HepG2 (cell line): ENCODE results near the gene PRSS12. TPM values are rescaled to one million over a fixed set of nuclear protein-coding genes. Genes with fewer than 3 reads are reported as not detected.

Source experiments
- ATAC-seq: fragments of 200-7000 bp; cut with Tn5 transposase; 3 replicates; pipeline ENCODE4 v1.9.1; 2020; ENCODE audit warnings: mild to moderate bottlenecking, moderate library complexity
- BruUV-seq: library from RNA; stranded (reverse); fragments of 400-500 nt; replicated peaks from 2 replicates; lab custom pipeline; 2021; lab: Mats Ljungman, UMichigan
- CTCF ChIA-PET: fragments of 300-600 bp; formaldehyde crosslinking; extraction: SDS; loops from one replicate; lab custom pipeline; 2021; ENCODE audit warnings: low total read pairs, inconsistent platforms, low intra/inter-chr PET ratio; lab: Yijun Ruan, JAX
- POLR2A ChIA-PET: fragments of 350-600 bp; sonication (Branson Sonifier 250); formaldehyde crosslinking; loops from one replicate; lab custom pipeline; 2020; ENCODE audit warnings: antibody characterized with exemption, inconsistent platforms; lab: Yijun Ruan, JAX
- DNase-seq: peaks from one replicate; pipeline ENCODE4 v3.0.0-alpha.2; 2015; ENCODE audit warnings: low spot score
- FAIRE-seq: peaks from 3 replicates; lab custom pipeline; 2011; peaks lifted over from hg19 to GRCh38; lab: Jason Lieb, UNC
- H2AFZ ChIP-seq: one replicate; pipeline ENCODE4 v1.6.1; 2011; ENCODE audit warnings: low read length, inconsistent platforms
- H3K27ac ChIP-seq: fragments of 300-600 bp; 3 replicates; pipeline ENCODE4 v1.8.0; 2011; ENCODE audit warnings: mixed run types, mild to moderate bottlenecking, mixed read lengths, low read length, inconsistent platforms; ENCODE audit not compliant: insufficient read depth; ENCODE audit errors: extremely low read length
- H3K27me3 ChIP-seq, 2 experiments: fragments of 200-600 bp in 1 of 2; 2 replicates in 1 of 2; 3 replicates in 1 of 2; pipeline versions ENCODE4 v1.6.0 to v1.8.0; 2011; ENCODE audit warnings: low read length in 2 of 2, mild to moderate bottlenecking in 2 of 2, moderate library complexity in 2 of 2, inconsistent platforms in 1 of 2; ENCODE audit not compliant: insufficient read depth in 2 of 2, control insufficient read depth in 1 of 2
- H3K36me3 ChIP-seq, 2 experiments: fragments of 200-600 bp in 1 of 2; replicated peaks in 1 of 2; 2 replicates in 1 of 2; 3 replicates in 1 of 2; pipeline versions ENCODE4 v1.5.1 to v1.8.0; 2011; ENCODE audit warnings: low read length in 2 of 2, inconsistent platforms in 1 of 2; ENCODE audit not compliant: insufficient read depth in 2 of 2, control insufficient read depth in 1 of 2
- H3K4me1 ChIP-seq: 2 replicates; pipeline ENCODE4 v1.5.1; 2012; ENCODE audit warnings: low read length, inconsistent platforms; ENCODE audit not compliant: insufficient read depth
- H3K4me2 ChIP-seq: 2 replicates; pipeline ENCODE4 v1.6.0; 2011; ENCODE audit warnings: low read depth, low read length, inconsistent platforms
- H3K4me3 ChIP-seq, 3 experiments: fragments of 200-600 bp in 1 of 3; sonication (generic), shearing (Covaris generic) in 1 of 3; replicated peaks in 1 of 3; 2 replicates each; pipeline ENCODE4 v1.5.1; 2011 to 2016; ENCODE audit warnings: low read length in 3 of 3, inconsistent platforms in 2 of 3, low read depth in 2 of 3, mild to moderate bottlenecking in 2 of 3, control low read depth in 1 of 3, mixed read lengths in 1 of 3; ENCODE audit not compliant: insufficient read depth in 1 of 3
- H3K79me2 ChIP-seq: one replicate; pipeline ENCODE4 v1.6.1; 2011; ENCODE audit warnings: low read length, inconsistent platforms; ENCODE audit not compliant: insufficient read depth
- H3K9ac ChIP-seq: 2 replicates; pipeline ENCODE4 v1.6.0; 2011; ENCODE audit warnings: mild to moderate bottlenecking, low read depth, low read length, inconsistent platforms; ENCODE audit not compliant: insufficient read depth
- H3K9me3 ChIP-seq: 2 replicates; pipeline ENCODE4 v1.5.1; 2012; ENCODE audit warnings: mild to moderate bottlenecking, low read length
- H4K20me1 ChIP-seq: 2 replicates; pipeline ENCODE4 v1.6.0; 2011; ENCODE audit warnings: inconsistent platforms, mild to moderate bottlenecking, low read length, moderate library complexity; ENCODE audit not compliant: insufficient read depth
- CAMTA2 ChIP-seq: sonication (generic); formaldehyde crosslinking; IDR thresholded peaks from 2 replicates; pipeline ENCODE4 v1.4.0; 2020; ENCODE audit warnings: mild to moderate bottlenecking, missing genetic modification reagents, borderline replicate concordance
- HNRNPUL1 ChIP-seq: fragments of 200-400 bp; formaldehyde crosslinking; IDR thresholded peaks from 2 replicates; pipeline ENCODE4 v1.6.1; 2017; ENCODE audit warnings: low read depth, mild to moderate bottlenecking, low read length, moderate library complexity
- KLF6 ChIP-seq: IDR thresholded peaks from 2 replicates; pipeline ENCODE4 v1.8.0; 2016; ENCODE audit warnings: missing biosample characterization, missing genetic modification reagents
- PTBP1 ChIP-seq: fragments of 200-400 bp; formaldehyde crosslinking; IDR thresholded peaks from 2 replicates; pipeline ENCODE4 v1.6.1; 2018; ENCODE audit warnings: low read length, low read depth; ENCODE audit not compliant: poor library complexity, severe bottlenecking
- SIN3B ChIP-seq: fragments of 150-350 bp; IDR thresholded peaks from 2 replicates; pipeline ENCODE4 v1.6.1; 2014; ENCODE audit warnings: low read length
- TFE3 ChIP-seq: IDR thresholded peaks from 2 replicates; pipeline ENCODE4 v1.6.1; 2016
- TRAFD1 ChIP-seq: sonication (generic); formaldehyde crosslinking; IDR thresholded peaks from 2 replicates; pipeline ENCODE4 v1.5.1; 2020; ENCODE audit warnings: missing genetic modification reagents, mild to moderate bottlenecking, borderline replicate concordance
- ZNF260 ChIP-seq: sonication (generic); formaldehyde crosslinking; IDR thresholded peaks from 2 replicates; pipeline ENCODE4 v1.4.0; 2020; ENCODE audit warnings: missing genetic modification reagents, low read depth, mild to moderate bottlenecking, borderline replicate concordance
- ZNF414 ChIP-seq: sonication (generic); formaldehyde crosslinking; IDR thresholded peaks from 2 replicates; pipeline ENCODE4 v1.5.0; 2020; ENCODE audit warnings: missing genetic modification reagents
- ZNF563 ChIP-seq: sonication (generic); formaldehyde crosslinking; IDR thresholded peaks from 2 replicates; pipeline ENCODE4 v1.8.0; 2022; ENCODE audit warnings: mild to moderate bottlenecking, moderate library complexity, missing genetic modification reagents
- ZZZ3 ChIP-seq: sonication (generic); formaldehyde crosslinking; IDR thresholded peaks from 2 replicates; pipeline ENCODE4 v1.4.0; 2020; ENCODE audit warnings: missing genetic modification reagents, mild to moderate bottlenecking, borderline replicate concordance
- WGBS: methylation state at CpG from one replicate; pipeline ENCODE4 v1.1.6; 2017; ENCODE audit warnings: low lambda C conversion rate; 5-methylcytosine and 5-hydroxymethylcytosine counted together
- in situ Hi-C: cut with HindIII; loops from 2 replicates; pipeline ENCODE4 v1.10.0; 2017; ENCODE audit warnings: low pct_unique_long_range_greater_than_20kb; ENCODE audit not compliant: extremely low pct_ligation_motif_present
- intact Hi-C: fragments of 100-400 bp; cut with micrococcal nuclease; formaldehyde crosslinking; loops from one replicate; pipeline ENCODE4 v1.10.0; 2022; ENCODE audit not compliant: unreplicated experiment
- polyA plus RNA-seq, 8 experiments: library from polyadenylated mRNA; depleted of rRNA in 3 of 8; stranded (reverse) in 7 of 8; unstranded in 1 of 8; fragments of >200 nt; fragmentation: Illumina TruSeq in 4 of 8; extraction: Trizol in 4 of 8; gene quantifications; 2 replicates each; pipeline versions ENCODE4 v1.2.1 to v1.2.3, GENCODE V29; 2011 to 2016; ENCODE audit warnings: low read depth in 4 of 8, missing spikeins in 1 of 8, mixed read lengths in 1 of 8; ENCODE audit not compliant: insufficient read depth in 1 of 8
- total RNA-seq, 5 experiments: library from RNA; depleted of rRNA; stranded (reverse); fragments of >200 nt; fragmentation: Illumina TruSeq; extraction: Trizol; gene quantifications; 2 replicates each; pipeline ENCODE4 v1.2.3, GENCODE V29; 2016; ENCODE audit warnings: low read depth in 1 of 5
- TF ChIP-seq, protein P1 (sequence below): sonication (generic); formaldehyde crosslinking; IDR thresholded peaks from 2 replicates; pipeline ENCODE4 v1.4.0; 2020; ENCODE audit warnings: missing genetic modification reagents, borderline replicate concordance

The PRSS12 gene
- total and polyA plus RNA-seq, 2 of the 13 experiments (the other 11 are each of a cell fraction or from before 2014, with no cell fraction given) = 0.02 TPM; not detected in 1

DNA sequence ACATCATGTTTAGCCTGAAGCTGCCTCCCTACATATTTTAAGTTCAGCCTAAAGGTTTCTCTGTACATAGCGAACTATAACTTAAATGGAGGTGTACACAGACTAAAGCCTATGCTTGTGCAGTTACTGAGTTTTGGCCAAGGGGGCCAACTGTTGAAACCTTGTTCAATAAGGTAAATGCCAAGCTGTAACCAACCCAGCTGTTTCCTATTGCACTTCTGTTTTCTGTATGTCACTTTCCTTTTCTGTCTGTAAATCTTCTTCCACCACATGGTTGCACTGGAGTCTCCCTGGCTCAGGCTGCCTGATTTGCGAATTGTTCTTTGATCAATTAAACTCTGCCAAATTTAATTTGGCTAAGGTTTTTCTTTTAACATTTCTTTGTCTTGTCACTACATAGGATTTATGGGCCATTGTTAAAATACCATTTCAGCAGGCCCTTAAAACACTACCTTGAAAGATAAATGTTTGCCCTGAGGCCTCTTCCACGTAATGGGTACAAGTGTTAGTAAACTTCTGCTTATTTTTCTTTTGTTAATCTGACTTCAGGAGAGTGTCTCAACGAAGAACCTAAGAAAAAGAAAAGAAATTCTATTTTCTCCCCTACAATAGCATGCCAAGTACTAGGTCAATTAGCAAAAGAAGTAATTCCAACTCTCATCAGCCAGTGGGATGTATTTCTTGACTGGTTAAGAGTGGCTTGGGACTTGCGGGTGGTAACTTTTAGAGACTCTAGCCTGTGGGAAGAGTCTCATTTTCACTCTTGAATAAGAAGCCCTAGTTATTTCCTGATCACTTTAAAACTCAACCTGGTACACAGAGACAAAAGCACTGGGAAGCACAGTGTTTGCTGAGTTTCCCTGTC, 45.7 kb upstream of the PRSS12 start:
- POLR2A ChIA-PET = no interaction called here
- DNase-seq (no peak), FAIRE-seq (no peak), ATAC-seq (no peak)
- Histone ChIP-seq H3K4me1 (no peaks in the 10 kb centered on the region), H3K4me3 (no peak overlapping the region), H3K27ac (no peak overlapping the region), H3K79me2 (no peaks in the 10 kb centered on the region), H3K27me3 (no peaks in the 10 kb centered on the region; a peak in 2 of 5 replicates), H2AFZ (no peak overlapping the region), H3K9ac (no peak overlapping the region), H4K20me1 (no peaks in the 10 kb centered on the region), H3K36me3 (no peaks in the 10 kb centered on the region), H3K4me2 (no peak overlapping the region), H3K9me3 (no peaks in the 10 kb centered on the region)
- intact Hi-C loops (no loop called here), in situ Hi-C loops (no loop called here)
- no peak for TF ChIP-seq ZNF414 (CRISPR knock-in tag)
- 49% methylated on average over 5 of the region's 5 CpGs for WGBS
- no TSS peak for BruUV-seq
- CTCF ChIA-PET = no interaction called here

GRCh38 chr4:118397623-118397979, 44.8 kb upstream of the PRSS12 start:
- POLR2A ChIA-PET = no interaction called here
- H3K36me3 ChIP-seq = no peaks in the 10 kb centered on the region
- in situ Hi-C loops (no loop called here), intact Hi-C loops (no loop called here)
- H4K20me1 ChIP-seq = no peaks in the 10 kb centered on the region
- no peak overlapping the region for H3K4me2 ChIP-seq
- CTCF ChIA-PET = no interaction called here
- no peak for FAIRE-seq
- BruUV-seq = no TSS peak
- 85% methylated on average over 1 of the region's 1 CpG for WGBS
- no peaks in the 10 kb centered on the region for H3K79me2 ChIP-seq
- H3K27ac ChIP-seq = no peak overlapping the region
- DNase-seq = no peak
- H3K27me3 ChIP-seq = no peaks in the 10 kb centered on the region; a peak in 2 of 5 replicates
- H3K4me1 ChIP-seq = no peaks in the 10 kb centered on the region
- H3K9ac ChIP-seq = no peak overlapping the region
- H2AFZ ChIP-seq = no peak overlapping the region
- no peak overlapping the region for H3K4me3 ChIP-seq
- ATAC-seq = no peak
- no peaks in the 10 kb centered on the region for H3K9me3 ChIP-seq
- no peak for TF ChIP-seq CAMTA2
- TF ChIP-seq TFE3 (CRISPR knock-in tag) = no peak
- no peak for TF ChIP-seq PTBP1
- no peak for TF ChIP-seq SIN3B
- TF ChIP-seq TRAFD1 (CRISPR knock-in tag) = no peak
- no peak for TF ChIP-seq KLF6 (CRISPR knock-in tag)
- TF ChIP-seq ZNF563 (CRISPR knock-in tag) = no peak
- TF ChIP-seq, protein P1, sequence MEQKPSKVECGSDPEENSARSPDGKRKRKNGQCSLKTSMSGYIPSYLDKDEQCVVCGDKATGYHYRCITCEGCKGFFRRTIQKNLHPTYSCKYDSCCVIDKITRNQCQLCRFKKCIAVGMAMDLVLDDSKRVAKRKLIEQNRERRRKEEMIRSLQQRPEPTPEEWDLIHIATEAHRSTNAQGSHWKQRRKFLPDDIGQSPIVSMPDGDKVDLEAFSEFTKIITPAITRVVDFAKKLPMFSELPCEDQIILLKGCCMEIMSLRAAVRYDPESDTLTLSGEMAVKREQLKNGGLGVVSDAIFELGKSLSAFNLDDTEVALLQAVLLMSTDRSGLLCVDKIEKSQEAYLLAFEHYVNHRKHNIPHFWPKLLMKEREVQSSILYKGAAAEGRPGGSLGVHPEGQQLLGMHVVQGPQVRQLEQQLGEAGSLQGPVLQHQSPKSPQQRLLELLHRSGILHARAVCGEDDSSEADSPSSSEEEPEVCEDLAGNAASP (CRISPR knock-in tag) = no peak
- no peak for TF ChIP-seq ZNF260 (CRISPR knock-in tag)
- TF ChIP-seq ZZZ3 = no peak
- TF ChIP-seq HNRNPUL1 = no peak
